Fibroblast of mammary gland (primary cell): ENCODE results near the gene CLTCL1.

Experiments used
- DNase-seq: peaks from one replicate; pipeline ENCODE4 v3.0.0-alpha.2; 2010; ENCODE audit warnings: low read depth
- H3K4me3 ChIP-seq: 2 replicates; pipeline ENCODE4 v1.5.1; 2011; ENCODE audit warnings: low read depth, mild to moderate bottlenecking, low read length, moderate library complexity; ENCODE audit not compliant: control insufficient read depth
- TF ChIP-seq, protein P1 (sequence below): conservative IDR thresholded peaks from 2 replicates; pipeline ENCODE4 v1.5.1; 2011; ENCODE audit warnings: low read depth, low read length, inconsistent platforms; ENCODE audit not compliant: control insufficient read depth, insufficient read depth

Gene CLTCL1

DNA sequence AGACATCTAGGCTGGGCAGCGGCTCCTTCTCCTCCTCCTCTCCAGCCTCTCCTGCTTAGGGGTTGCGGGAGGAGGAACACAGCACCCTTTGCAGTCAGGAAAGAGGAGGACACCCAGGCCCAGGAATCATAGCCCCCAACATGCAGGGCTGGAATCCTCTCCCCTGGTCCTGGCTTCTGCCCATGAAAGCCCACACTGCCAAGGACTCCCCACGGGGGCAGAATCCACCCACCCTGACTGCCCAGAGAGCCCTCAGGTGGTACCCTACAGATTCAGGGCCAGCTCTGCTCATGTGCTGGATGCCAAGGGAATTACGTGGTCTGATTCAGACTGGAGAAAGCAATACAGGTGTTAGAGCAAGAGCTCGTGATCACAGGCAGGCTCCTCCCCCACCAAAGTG, 151.5 kb downstream of the CLTCL1 start:
- no peak for DNase-seq
- TF ChIP-seq, protein P1, sequence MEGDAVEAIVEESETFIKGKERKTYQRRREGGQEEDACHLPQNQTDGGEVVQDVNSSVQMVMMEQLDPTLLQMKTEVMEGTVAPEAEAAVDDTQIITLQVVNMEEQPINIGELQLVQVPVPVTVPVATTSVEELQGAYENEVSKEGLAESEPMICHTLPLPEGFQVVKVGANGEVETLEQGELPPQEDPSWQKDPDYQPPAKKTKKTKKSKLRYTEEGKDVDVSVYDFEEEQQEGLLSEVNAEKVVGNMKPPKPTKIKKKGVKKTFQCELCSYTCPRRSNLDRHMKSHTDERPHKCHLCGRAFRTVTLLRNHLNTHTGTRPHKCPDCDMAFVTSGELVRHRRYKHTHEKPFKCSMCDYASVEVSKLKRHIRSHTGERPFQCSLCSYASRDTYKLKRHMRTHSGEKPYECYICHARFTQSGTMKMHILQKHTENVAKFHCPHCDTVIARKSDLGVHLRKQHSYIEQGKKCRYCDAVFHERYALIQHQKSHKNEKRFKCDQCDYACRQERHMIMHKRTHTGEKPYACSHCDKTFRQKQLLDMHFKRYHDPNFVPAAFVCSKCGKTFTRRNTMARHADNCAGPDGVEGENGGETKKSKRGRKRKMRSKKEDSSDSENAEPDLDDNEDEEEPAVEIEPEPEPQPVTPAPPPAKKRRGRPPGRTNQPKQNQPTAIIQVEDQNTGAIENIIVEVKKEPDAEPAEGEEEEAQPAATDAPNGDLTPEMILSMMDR, result no peak
- no peak overlapping the region for H3K4me3 ChIP-seq

DNA sequence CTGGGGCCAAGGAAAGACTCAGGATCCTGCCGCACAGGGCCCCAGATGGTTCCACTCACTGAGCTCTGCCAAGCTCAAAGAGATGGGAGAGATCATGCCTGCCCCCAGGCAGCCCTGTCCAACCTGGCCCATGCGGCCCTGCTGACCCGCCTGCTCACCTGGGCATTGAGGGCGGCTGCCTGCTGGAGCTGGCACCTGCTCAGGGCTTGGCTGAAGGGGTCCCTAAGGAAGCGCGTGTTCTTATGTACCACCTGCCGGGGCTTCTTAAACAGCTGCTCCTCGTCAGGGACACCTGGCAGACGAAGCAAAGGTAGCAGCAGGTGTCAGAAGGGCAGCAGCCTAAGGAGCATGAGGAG, 152.5 kb downstream of the CLTCL1 start:
- H3K4me3 ChIP-seq, result no peak overlapping the region
- TF ChIP-seq, protein P1, result no peak

DNA sequence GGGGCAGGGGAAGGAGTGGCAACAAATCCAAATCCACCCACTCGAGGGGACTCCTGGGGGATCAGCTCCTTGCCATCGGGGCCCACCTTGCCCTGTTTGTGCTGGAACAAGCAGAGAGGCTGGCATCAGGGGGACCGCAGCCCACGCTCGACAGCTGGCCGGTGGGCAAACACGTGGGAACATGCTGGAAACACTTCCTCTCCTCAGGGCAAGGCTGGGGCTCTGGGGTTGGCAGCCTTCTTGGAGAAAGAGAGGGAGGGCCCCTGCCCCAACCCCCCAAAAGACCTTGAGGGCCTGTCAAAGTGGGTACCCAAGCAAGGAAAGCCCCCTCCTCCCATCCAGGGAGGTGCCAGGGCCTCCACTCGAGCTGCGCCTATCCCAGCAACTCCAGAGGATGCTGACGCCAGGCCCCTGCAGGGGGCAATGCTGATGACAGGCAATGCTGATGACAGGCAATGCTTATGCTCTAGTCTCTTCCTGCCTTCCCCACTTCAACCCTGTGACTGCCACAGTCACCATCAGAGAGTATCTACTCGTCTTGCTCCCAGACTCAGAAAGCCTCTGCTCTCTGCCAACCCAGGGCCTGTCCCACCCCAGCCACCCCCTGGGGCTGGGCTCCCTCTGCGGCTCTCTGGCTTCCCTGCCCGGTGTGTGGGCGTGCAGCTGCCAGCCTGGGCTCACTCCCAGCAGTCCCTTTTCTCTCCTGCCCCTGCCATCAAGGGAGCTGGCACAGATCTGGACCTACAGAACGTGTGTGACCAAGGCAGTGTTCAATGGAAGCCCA, 153.1 kb downstream of the CLTCL1 start:
- no peak for DNase-seq
- TF ChIP-seq, protein P1, result no peak
- no peak overlapping the region for H3K4me3 ChIP-seq

More for the DNA sequence above, 152.5 kb downstream of the CLTCL1 start:
- no peak for DNase-seq

DNA sequence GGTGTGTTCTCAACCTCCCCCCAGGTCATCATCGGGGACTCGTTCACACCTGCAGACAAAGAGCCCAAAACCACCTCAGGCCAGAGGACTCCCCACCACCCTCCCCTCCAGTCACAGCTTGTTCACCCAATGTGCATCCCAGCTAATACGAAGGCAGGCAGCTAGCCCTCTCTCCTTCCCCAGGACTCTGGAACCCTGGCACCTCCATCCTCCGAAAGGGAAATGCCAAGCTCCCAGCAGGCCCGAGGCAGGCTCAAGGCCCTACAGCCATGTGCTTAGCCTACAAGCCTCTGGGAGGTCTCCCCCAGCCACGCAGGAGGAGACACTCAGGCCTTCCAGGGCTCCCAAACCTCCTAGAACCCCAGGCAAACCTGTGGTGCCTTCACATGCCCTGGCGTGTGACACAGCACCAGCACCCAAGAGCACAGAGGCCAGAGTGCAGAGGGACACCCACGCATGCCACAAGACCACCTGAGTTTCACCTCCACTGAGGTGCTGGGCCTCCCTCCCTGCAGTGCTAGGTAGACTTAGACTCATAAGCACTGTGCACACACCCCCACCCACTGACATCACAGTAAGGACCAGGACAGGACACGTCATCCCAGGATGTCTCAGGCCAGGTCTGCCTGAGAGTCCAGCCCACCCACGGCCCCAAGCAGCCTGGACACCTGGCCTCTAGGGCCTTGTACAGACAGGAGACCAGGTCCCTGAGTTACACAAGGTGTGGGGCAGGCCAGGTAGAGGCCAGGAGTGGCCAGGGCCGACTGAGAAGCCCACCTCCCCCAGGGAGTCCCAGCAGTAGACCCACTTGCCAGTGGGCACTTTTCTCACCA, 153.9 kb downstream of the CLTCL1 start:
- TF ChIP-seq, protein P1, result no peak
- H3K4me3 ChIP-seq, result no peak overlapping the region
- DNase-seq, result no peak

DNA sequence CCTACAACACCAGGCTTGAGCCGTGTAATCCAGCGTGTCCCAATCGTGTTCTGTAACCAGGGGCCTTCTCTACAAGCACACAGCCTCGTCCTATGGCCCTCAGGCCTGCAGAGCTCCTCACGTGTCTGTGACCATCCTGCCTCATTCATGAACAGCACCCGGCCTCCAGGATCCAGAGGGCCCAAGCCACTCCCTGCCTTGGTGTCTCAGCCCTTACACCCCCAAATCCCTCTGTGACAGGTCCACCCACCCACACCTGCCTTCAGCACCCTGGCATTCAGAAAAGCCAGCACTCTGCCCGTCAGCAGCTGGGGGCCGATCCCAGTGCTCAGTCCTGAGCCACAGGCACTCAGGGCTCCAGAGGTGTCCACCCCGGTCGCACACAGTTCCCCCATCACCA, 154.6 kb downstream of the CLTCL1 start:
- TF ChIP-seq, protein P1, result no peak
- DNase-seq, result no peak
- no peak overlapping the region for H3K4me3 ChIP-seq

DNA sequence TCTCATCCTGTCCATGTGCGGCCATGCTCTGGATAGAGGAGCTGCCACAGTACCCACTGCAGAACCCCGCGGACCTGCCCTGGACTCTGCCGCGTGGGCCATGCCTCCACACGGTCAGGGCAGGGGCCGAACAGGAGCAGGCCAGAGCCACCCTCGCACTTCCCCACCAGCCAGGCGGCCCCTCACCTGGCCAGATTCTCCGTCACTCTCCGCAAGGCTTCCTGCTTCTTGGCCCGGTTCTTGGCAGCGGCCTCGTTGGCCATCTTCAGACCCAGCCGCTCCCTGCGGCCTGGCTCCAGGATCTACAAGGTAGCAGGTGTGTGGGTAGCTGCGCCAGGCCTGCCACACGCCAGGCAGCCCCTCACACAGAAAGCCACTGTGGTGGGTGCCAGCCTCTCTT, 156.6 kb downstream of the CLTCL1 start:
- no peak for DNase-seq
- no peak overlapping the region for H3K4me3 ChIP-seq
- TF ChIP-seq, protein P1, result no peak
